ENCODE measurements around the gene DOCK1. TPM values are rescaled to one million over a fixed set of nuclear protein-coding genes. Genes with fewer than 3 reads are reported as not detected.

DOCK1 gene
- total and polyA plus RNA-seq, 7 experiments from 2014 or later, result 0.11 to 1.2 (median 0.34) TPM; not detected in 2

- Histone ChIP-seq H3K36me3 (ENCODE audit: control insufficient read depth in 2 of 3, insufficient read depth in 3 of 3, low read length in 3 of 3) (no peaks in the 10 kb centered on the region), H3K4me1 (ENCODE audit: control insufficient read depth in 2 of 2, insufficient read depth in 2 of 2, low read length in 2 of 2) (no peaks in the 10 kb centered on the region), H3K27me3 (ENCODE audit: control insufficient read depth in 2 of 2, insufficient read depth in 2 of 2, low read length in 2 of 2) (no peaks in the 10 kb centered on the region), H3K27ac (ENCODE audit: low read depth, low read length) (no peak overlapping the region), H3K4me3 (ENCODE audit: low read length) (no peak overlapping the region), H3K9me3 (ENCODE audit: control insufficient read depth in 2 of 3, low read length in 3 of 3) (peaks cover 0 to 5% (median 0%) of the 10 kb centered on the region in 3 experiments)
- DNase-seq (no peak), ATAC-seq (no peak)
- CTCF ChIA-PET, result no interaction called here
- intact Hi-C loops (cut with micrococcal nuclease), result no loop called here
- H3K9me3 Mint-ChIP-seq, result peaks cover 0 to 20% (median 5%) of the 10 kb centered on the region in 11 donors
- H3K27me3 Mint-ChIP-seq, result peaks cover 0 to 7% (median 0%) of the 10 kb centered on the region in 5 donors
- H3K4me3 Mint-ChIP-seq, result no peak overlapping the region
- no peak overlapping the region for H3K27ac Mint-ChIP-seq
- no peaks in the 10 kb centered on the region for H3K36me3 Mint-ChIP-seq
- H3K4me1 Mint-ChIP-seq, result no peaks in the 10 kb centered on the region
- POLR2A ChIA-PET, result no interaction called here
Measured at GRCh38 chr10:127399668-127400067, 494.4 kb downstream of the DOCK1 start.

GRCh38 chr10:127400216-127400615 lies 495.0 kb downstream of the DOCK1 start:
- ChIA-PET CTCF (no interaction called here), POLR2A (no interaction called here)
- Mint-ChIP-seq H3K4me3 (no peak overlapping the region), H3K27me3 (peaks cover 0 to 5% (median 0%) of the 10 kb centered on the region in 5 donors), H3K4me1 (no peaks in the 10 kb centered on the region), H3K36me3 (no peaks in the 10 kb centered on the region), H3K9me3 (peaks cover 0 to 20% (median 5%) of the 10 kb centered on the region in 11 donors), H3K27ac (no peak overlapping the region)
- DNase-seq (no peak), ATAC-seq (no peak)
- no peak overlapping the region for H3K27ac ChIP-seq (ENCODE audit: low read depth, low read length)
- H3K4me1 ChIP-seq (ENCODE audit: control insufficient read depth in 2 of 2, insufficient read depth in 2 of 2, low read length in 2 of 2), result no peaks in the 10 kb centered on the region
- intact Hi-C loops (cut with micrococcal nuclease), result no loop called here
- peaks cover 0 to 5% (median 0%) of the 10 kb centered on the region in 3 experiments for H3K9me3 ChIP-seq (ENCODE audit: control insufficient read depth in 2 of 3, low read length in 3 of 3)
- H3K27me3 ChIP-seq (ENCODE audit: control insufficient read depth in 2 of 2, insufficient read depth in 2 of 2, low read length in 2 of 2), result no peaks in the 10 kb centered on the region
- no peaks in the 10 kb centered on the region for H3K36me3 ChIP-seq (ENCODE audit: control insufficient read depth in 2 of 3, insufficient read depth in 3 of 3, low read length in 3 of 3)
- no peak overlapping the region for H3K4me3 ChIP-seq (ENCODE audit: low read length)

- H3K36me3 ChIP-seq (ENCODE audit: control insufficient read depth in 2 of 3, insufficient read depth in 3 of 3, low read length in 3 of 3), result no peaks in the 10 kb centered on the region
- no peak overlapping the region for H3K27ac ChIP-seq (ENCODE audit: low read depth, low read length)
- intact Hi-C loops (cut with micrococcal nuclease), result no loop called here
- CTCF ChIA-PET, result no interaction called here
- Mint-ChIP-seq H3K36me3 (no peaks in the 10 kb centered on the region), H3K27ac (no peak overlapping the region), H3K9me3 (peaks cover 0 to 20% (median 5%) of the 10 kb centered on the region in 11 donors), H3K4me1 (no peaks in the 10 kb centered on the region), H3K27me3 (peaks cover 0 to 7% (median 0%) of the 10 kb centered on the region in 5 donors), H3K4me3 (no peak overlapping the region)
- ATAC-seq (no peak), DNase-seq (no peak)
- no peaks in the 10 kb centered on the region for H3K4me1 ChIP-seq (ENCODE audit: control insufficient read depth in 2 of 2, insufficient read depth in 2 of 2, low read length in 2 of 2)
- no peak overlapping the region for H3K4me3 ChIP-seq (ENCODE audit: low read length)
- no peaks in the 10 kb centered on the region for H3K27me3 ChIP-seq (ENCODE audit: control insufficient read depth in 2 of 2, insufficient read depth in 2 of 2, low read length in 2 of 2)
- peaks cover 0 to 5% (median 0%) of the 10 kb centered on the region in 3 experiments for H3K9me3 ChIP-seq (ENCODE audit: control insufficient read depth in 2 of 3, low read length in 3 of 3)
- POLR2A ChIA-PET, result no interaction called here
Measured at GRCh38 chr10:127402596-127403409, 497.6 kb downstream of the DOCK1 start.

- H3K27me3 ChIP-seq (ENCODE audit: control insufficient read depth in 2 of 2, insufficient read depth in 2 of 2, low read length in 2 of 2), result no peaks in the 10 kb centered on the region
- no peak overlapping the region for H3K4me3 Mint-ChIP-seq
- H3K27ac ChIP-seq (ENCODE audit: low read depth, low read length), result no peak overlapping the region
- H3K9me3 ChIP-seq (ENCODE audit: control insufficient read depth in 2 of 3, low read length in 3 of 3), result peaks cover 0 to 5% (median 0%) of the 10 kb centered on the region in 3 experiments
- H3K36me3 ChIP-seq (ENCODE audit: control insufficient read depth in 2 of 3, insufficient read depth in 3 of 3, low read length in 3 of 3), result no peaks in the 10 kb centered on the region
- H3K36me3 Mint-ChIP-seq, result no peaks in the 10 kb centered on the region
- H3K27ac Mint-ChIP-seq, result no peak overlapping the region
- H3K4me1 ChIP-seq (ENCODE audit: control insufficient read depth in 2 of 2, insufficient read depth in 2 of 2, low read length in 2 of 2), result no peaks in the 10 kb centered on the region
- intact Hi-C loops (cut with micrococcal nuclease), result no loop called here
- no peaks in the 10 kb centered on the region for H3K4me1 Mint-ChIP-seq
- ATAC-seq (no peak), DNase-seq (no peak)
- H3K9me3 Mint-ChIP-seq, result peaks cover 0 to 20% (median 5%) of the 10 kb centered on the region in 11 donors
- no peak overlapping the region for H3K4me3 ChIP-seq (ENCODE audit: low read length)
- ChIA-PET CTCF (no interaction called here), POLR2A (no interaction called here)
- peaks cover 0 to 7% (median 0%) of the 10 kb centered on the region in 5 donors for H3K27me3 Mint-ChIP-seq
Measured at GRCh38 chr10:127405221-127405620, 500.0 kb downstream of the DOCK1 start.

- POLR2A ChIA-PET, result no interaction called here
- Histone ChIP-seq H3K27ac (ENCODE audit: low read depth, low read length) (no peak overlapping the region), H3K36me3 (ENCODE audit: control insufficient read depth in 2 of 3, insufficient read depth in 3 of 3, low read length in 3 of 3) (no peaks in the 10 kb centered on the region), H3K9me3 (ENCODE audit: control insufficient read depth in 2 of 3, low read length in 3 of 3) (peaks cover 0 to 5% (median 0%) of the 10 kb centered on the region in 3 experiments), H3K27me3 (ENCODE audit: control insufficient read depth in 2 of 2, insufficient read depth in 2 of 2, low read length in 2 of 2) (no peaks in the 10 kb centered on the region), H3K4me1 (ENCODE audit: control insufficient read depth in 2 of 2, insufficient read depth in 2 of 2, low read length in 2 of 2) (no peaks in the 10 kb centered on the region), H3K4me3 (ENCODE audit: low read length) (no peak overlapping the region)
- intact Hi-C loops (cut with micrococcal nuclease), result no loop called here
- Mint-ChIP-seq H3K36me3 (no peaks in the 10 kb centered on the region), H3K4me3 (no peak overlapping the region), H3K9me3 (peaks cover 0 to 15% (median 5%) of the 10 kb centered on the region in 11 donors), H3K27me3 (peaks cover 0 to 7% (median 0%) of the 10 kb centered on the region in 5 donors), H3K4me1 (no peaks in the 10 kb centered on the region), H3K27ac (no peak overlapping the region)
- ATAC-seq (no peak), DNase-seq (no peak)
- CTCF ChIA-PET, result no interaction called here
Measured at GRCh38 chr10:127406018-127406550, 500.9 kb downstream of the DOCK1 start.

- no peak for ATAC-seq
- Histone ChIP-seq H3K4me3 (ENCODE audit: low read length) (no peak overlapping the region), H3K9me3 (ENCODE audit: control insufficient read depth in 2 of 3, low read length in 3 of 3) (no peaks in the 10 kb centered on the region), H3K4me1 (ENCODE audit: control insufficient read depth in 2 of 2, insufficient read depth in 2 of 2, low read length in 2 of 2) (no peaks in the 10 kb centered on the region), H3K27ac (ENCODE audit: low read depth, low read length) (no peak overlapping the region), H3K27me3 (ENCODE audit: control insufficient read depth in 2 of 2, insufficient read depth in 2 of 2, low read length in 2 of 2) (no peaks in the 10 kb centered on the region), H3K36me3 (ENCODE audit: control insufficient read depth in 2 of 3, insufficient read depth in 3 of 3, low read length in 3 of 3) (no peaks in the 10 kb centered on the region)
- peaks cover 0 to under 1% (median 0%) of the 10 kb centered on the region in 11 donors for H3K9me3 Mint-ChIP-seq
- H3K27me3 Mint-ChIP-seq, result peaks cover 0 to 7% (median 0%) of the 10 kb centered on the region in 5 donors
- ChIA-PET CTCF (no interaction called here), POLR2A (no interaction called here)
- no peak overlapping the region for H3K4me3 Mint-ChIP-seq
- DNase-seq, result no peak
- H3K27ac Mint-ChIP-seq, result no peak overlapping the region
- H3K4me1 Mint-ChIP-seq, result no peaks in the 10 kb centered on the region
- no peaks in the 10 kb centered on the region for H3K36me3 Mint-ChIP-seq
- intact Hi-C loops (cut with micrococcal nuclease), result no loop called here
Measured at GRCh38 chr10:127407551-127407950, 502.3 kb downstream of the DOCK1 start.
